IPS-NIHi11 (cell line): ENCODE measurements around the gene SERINC2.
"Not testable (repeated sequence)": the region's sequence is repeated elsewhere in the genome, so short reads cannot be mapped to it uniquely, and the experiment has no call there.

Experiments used
- DNase-seq: peaks from one replicate; pipeline ENCODE4 v3.0.0; 2012; ENCODE audit warnings: mixed read lengths, low spot score

SERINC2 gene

DNA sequence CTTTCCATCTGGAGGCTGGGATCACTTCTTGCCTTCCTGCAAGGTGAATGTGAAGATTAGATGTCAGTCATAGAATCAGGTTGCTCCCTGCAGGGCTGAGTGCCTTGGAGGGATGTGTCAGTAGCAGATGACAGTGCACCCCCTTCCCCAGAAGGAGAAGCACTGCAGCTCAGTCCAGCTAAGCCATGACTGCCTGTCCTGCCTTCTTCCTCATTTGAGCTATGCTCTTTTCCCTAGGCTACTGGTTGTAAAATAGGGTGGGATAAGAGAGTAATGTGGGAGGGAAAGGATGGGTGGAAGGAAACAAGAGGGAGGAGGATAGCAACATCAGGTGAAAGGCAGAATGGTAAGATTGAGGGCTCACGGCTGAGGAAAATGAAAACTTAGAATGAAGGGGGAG lies 29.0 kb upstream of the SERINC2 start:
- DNase-seq = no peak

DNA sequence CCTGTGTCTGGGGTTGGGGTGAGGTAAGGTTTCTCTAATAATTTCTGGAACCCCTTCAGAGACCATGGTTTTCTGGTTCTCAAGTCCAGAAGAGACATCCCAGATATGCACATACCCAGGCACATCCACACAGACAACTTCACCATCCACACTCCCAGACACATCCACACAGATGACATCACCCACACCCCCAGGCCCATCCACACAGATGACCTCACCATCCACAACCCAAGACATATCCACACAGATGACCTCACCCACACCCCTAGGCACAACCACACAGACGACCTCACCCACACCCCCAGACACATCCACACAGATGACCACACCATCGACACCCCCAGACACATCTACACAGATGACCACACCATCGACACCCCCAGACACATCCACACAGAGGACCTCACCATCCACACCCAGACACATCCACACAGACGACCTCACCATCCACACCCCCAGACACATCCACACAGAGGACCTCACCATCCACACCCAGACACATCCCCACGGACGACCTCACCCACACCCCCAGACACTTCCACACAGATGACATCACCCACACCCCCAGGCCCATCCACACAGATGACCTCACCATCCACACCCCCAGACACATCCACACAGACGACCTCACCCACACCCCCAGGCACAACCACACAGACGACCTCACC lies 26.3 kb upstream of the SERINC2 start:
- DNase-seq = not testable (repeated sequence)

DNA sequence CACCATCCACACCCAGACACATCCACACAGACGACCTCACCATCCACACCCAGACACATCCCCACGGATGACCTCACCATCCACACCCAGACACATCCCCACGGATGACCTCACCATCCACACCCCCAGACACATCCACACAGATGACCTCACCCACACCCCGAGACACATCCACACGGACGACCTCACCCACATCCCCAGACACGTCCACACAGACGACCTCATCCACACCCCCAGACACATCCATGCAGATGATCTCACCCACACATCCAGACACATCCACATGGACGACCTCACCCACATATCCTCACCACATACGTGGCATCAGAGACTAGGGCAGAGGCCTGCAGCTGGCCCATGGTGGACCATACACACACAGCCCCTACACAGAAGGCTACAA lies 25.4 kb upstream of the SERINC2 start:
- no peak for DNase-seq

DNA sequence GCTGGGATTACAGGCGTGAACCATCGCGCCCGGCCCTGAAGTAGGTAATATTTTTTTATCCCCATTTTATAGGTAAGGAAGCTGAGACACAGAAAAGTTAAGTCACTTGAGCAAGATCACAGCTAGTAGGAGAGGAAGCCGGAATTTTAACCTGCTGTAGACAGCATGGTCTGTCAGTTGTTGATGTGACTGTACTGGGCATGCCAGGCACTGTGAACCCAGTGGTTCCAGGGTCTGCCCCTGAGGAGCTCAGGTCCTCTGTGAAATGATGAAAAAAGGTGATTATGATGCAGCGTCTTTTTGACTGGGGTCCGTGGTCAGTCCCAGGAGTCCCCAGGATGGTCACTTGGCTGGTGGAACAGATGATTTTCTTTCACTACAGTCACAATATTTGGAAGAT lies 23.4 kb upstream of the SERINC2 start:
- DNase-seq = no peak

DNA sequence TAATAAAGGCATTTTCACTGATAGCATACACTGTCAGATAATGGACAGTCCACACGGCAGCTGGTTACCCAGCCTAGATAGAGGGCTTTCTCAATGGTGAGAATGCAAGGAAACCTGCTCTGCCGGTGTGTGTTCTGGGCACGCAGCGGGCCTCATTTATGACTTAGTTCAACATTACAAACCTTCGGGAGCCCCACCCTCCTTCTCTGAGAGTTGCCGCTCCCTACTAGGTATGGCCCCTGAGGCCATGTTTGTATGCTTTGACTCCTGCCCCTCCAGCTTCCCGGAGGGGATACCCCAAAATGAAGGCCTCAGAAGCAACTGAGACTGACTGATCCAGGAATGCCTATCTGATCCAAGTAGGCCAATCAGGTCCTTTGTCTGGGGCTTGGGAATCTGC lies 22.9 kb upstream of the SERINC2 start:
- no peak for DNase-seq

DNA sequence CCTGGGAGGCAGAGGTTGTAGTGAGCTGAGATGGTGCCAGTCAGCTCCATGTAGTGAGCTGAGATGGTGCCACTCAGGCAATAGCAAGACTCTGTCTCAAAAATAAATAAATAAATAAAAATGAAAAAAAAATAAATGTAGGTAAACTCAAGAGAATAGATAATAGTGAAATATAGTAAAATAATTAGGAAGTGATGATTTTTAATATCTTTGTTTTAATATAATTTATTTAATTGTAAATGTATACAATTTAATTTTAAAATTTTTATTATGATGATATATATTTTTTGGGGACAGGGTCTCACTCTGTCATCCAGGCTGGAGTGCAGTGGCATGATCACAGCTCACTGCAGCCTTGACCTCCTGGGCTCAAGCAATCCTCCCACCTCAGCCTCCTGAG lies 19.6 kb upstream of the SERINC2 start:
- no peak for DNase-seq

DNA sequence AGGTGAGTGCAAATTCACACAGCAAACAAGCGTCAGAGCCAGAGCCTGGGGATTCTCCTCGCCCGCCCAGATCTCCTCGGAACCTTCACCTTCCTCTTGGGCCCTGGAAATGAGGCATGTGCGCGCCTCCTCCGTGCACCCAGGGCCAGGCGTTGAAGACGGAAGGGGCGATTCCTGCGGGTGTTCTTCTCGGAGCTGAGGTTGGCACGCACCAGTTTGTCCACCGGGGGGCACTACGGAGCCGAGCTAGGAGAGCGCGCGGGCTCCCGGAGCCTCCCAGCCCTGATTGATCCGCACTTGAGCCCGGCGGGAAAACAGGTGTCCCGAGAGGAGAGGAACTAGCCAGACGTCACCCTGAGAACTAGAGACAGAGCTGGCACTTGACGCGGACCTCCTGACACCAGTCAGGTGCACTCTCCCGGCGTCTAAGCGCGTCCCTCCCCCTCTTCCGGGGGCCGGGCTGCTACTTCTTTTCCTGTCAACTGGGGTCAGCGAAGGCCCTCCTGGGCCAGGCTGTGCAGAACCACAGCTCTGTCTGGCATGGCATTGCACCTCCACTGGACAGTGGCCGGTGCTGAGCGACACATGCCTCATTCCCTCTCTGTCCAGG lies 18.3 kb upstream of the SERINC2 start:
- peak; percentile 90 for DNase-seq

DNA sequence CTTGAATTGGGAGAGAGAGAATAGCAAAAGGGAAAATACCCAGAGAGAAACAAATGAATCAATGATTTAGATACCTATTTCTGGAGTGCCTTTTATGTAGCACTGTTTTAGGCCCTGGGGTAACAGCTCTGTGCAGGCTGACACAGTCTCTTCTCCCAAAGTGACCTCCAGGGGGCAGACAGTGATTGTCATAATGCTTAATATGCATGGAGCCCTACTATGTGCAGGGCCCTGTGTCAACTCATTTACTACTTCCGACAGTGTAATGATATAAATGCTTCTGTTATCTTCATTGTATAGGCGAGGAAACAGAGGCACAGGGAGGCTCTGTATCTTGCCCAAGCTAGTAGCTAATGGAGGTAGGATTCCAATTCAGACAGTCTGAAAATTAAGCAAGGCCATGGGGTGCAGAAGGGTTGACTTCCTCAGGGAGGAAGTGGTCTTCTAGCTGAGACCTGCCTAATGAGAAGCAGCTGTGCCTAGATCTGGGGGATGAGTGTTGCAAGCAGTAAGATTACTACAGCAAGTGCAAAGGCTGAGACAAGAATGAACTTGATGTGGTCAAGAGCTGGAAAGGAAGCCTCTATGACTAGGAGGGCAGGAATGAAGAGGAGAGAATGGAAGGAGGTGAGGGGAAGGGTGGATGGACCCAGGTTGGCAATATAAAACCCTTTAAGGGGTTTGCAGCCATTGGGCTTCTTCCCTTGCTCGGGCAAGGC lies 16.2 kb upstream of the SERINC2 start:
- no peak for DNase-seq

DNA sequence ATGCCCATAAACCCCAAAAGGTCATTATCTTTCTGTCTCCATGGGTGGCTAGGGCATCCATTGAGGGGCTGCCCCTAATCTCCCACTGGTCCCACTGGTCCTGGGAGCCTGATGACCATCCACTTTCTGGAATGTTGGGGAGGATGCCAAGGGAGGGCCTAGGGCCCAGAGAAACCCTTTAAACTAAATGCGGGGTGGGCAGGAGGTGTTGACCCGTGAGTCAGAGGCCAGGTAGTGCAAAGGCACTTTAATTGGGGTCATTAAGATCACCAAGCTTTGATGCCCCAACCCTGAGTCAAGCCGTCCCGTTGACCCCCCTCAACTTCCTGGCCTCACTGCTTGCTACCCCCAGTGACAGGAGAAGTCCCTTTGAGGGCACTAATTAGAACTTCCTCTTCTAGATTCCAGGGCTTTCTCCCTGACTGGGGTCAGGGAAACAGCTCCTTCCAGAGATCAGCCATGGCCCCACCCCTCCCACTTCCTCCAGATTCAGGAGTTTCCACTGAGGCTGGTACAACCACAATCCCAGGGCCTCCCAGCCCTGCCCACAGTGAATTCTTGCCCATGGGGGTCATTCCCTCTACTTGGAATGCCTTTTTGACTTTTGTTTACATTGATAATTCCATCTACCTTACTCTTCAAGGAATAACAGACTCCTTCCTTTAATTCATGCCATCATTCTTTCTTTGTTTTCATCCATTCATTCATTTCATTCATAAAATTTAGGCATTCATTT lies 15.5 kb upstream of the SERINC2 start:
- no peak for DNase-seq

DNA sequence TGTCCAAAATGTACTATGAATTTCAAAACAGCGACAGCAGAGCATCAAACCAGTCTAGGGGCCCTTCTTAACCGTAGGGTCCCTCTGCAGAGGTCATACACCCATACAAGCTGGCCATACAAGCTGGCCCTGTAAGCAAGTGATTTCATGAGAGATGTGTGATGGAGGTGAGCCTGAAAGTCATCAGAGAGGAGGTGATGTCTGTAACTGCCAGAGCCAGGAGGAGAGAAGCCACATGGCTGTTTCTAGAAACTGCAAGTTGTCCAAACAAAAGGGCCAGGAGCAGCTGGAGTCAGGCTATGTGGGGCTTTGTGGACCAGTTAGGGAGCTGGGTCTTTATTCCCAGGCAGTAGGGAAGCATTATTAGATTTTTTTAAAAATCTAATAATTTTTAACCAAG lies 14.8 kb upstream of the SERINC2 start:
- no peak for DNase-seq

DNA sequence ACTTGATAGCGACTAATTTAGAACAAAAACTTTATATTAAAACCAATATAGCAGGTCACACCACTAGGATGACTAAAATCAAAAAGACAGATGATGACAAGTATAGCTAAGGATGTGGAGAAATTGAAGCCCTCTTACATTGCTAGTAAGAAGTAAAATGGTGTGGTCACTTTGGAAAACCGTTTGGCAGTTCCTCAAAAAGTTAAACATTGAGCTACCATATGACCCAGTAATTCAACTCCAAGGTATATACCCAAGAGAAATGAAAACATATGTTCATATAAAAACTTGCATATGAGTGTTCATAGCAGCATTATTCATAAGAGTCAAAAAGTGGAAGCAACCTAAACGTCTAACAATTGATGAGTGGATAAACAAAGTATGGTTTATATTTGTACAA lies 13.0 kb upstream of the SERINC2 start:
- DNase-seq = no peak

DNA sequence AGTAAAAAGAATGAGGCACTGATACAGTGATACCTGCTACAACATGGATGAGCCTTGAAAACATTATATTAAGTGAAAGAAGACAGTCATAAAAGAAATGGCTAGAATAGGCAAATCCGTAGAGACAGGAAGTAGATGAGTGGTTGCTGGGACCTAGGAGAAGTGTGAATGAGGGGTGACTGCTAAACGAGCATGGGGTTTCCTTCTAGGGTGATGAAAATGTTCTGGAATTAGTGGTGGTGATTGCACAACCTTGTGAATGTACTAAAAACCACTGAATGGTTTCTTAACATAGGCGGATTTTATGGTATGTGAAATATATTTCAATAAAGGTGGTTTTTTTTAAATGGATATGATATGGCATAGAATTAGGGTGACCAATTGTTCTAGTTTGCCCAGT lies 12.6 kb upstream of the SERINC2 start:
- no peak for DNase-seq

DNA sequence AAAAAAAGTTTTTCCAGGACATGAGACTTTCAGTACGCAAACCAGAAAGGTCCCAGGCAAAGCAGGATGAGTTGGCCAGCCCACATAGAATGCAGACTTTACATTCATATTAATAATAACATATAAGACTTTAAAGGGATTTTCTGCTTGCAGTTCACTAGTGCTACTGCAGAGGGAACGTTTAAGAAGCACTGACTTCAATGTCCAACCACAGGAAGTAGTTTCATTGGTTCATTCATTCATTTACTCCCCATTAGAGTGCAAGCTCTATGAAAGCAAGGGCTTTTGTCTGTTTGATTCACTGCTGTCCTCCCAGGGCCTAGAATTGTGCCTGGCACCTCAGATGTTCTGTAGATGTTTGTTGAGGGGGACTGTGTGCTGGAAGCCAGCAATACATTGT lies 11.8 kb upstream of the SERINC2 start:
- no peak for DNase-seq

DNA sequence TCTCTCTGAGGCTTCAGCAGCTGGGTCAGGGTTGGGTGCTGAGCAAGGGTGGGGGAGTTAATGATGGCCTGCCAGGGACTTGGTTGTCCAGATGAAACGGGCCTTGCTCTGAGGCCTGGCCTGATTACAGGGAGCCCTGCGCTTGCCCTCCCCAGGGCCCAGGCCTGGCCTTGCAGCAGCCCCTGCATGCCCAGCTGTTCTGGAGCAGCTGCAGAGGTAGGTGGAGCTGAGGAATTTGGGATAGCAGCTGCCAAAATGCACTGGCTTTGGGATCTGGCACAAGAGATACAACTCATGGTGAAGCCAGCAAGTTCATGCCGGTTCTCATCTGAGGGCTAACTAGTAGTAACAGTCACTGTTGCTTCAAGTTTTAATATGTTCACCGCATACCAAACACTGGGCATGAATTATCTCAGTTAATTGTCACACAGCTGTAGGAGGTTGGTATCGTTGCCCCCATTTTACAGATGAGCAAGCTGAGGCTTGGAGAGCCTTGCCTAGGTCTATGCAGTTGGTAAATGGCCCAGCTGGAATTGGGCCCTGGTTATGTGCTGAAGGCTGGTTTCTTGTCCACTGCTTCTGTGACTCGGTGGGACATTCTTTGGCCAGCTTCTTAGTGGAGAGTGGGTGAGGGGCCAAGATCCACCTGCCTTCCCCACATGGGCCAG lies 7.3 kb upstream of the SERINC2 start:
- DNase-seq = no peak

DNA sequence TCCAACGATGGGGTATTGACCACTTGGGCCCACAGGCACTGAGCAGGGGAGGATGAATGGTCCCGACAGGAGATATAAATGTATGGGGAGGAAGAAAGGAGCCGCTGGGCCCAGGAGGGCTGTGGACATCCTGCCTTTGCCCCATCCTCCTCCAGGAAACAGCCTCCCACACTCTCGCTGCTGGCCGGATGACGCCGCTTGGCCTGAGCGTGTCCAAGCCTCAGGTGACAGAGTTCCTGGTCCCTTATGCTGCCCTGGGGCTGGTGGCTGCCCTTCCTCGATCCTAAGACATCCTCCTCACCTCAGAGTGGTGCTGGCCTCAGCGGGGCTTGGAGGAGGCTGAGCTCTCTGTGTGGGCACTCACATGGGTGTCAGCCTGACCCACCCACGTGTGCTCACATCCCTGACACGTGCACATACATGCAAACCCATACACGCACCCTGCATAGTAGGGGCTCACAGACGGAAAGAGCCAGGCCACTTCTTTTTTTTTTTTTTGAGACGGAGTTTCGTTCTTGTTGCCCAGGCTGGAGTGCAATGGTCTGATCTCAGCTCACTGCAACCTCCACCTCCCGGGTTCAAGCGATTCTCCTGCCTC lies 5.9 kb upstream of the SERINC2 start:
- no peak for DNase-seq

DNA sequence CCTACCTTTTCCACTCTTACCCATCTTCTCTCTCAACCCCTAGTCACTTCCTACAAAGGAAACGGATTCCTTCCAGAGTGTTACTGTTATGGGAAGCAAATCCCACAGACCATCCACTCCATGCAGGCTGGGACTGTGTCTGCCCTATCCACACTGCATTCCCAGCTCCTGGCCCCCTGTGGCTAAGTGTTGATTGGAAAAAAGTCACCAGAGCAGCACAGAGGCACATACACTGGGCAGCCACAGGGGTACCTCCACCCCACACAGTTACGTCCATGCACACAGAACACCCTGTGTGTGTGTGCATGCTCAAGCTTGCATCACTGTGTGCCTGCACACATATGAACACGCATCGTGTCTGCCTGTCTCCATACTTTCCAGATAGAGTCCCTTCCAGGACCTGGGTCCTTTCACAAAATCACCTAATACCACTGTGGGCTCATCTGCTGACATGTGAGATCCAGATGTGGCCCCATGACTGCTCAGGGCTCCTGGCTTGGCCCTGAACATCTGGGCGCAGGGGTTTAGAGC lies 4.2 kb upstream of the SERINC2 start:
- DNase-seq = no peak

DNA sequence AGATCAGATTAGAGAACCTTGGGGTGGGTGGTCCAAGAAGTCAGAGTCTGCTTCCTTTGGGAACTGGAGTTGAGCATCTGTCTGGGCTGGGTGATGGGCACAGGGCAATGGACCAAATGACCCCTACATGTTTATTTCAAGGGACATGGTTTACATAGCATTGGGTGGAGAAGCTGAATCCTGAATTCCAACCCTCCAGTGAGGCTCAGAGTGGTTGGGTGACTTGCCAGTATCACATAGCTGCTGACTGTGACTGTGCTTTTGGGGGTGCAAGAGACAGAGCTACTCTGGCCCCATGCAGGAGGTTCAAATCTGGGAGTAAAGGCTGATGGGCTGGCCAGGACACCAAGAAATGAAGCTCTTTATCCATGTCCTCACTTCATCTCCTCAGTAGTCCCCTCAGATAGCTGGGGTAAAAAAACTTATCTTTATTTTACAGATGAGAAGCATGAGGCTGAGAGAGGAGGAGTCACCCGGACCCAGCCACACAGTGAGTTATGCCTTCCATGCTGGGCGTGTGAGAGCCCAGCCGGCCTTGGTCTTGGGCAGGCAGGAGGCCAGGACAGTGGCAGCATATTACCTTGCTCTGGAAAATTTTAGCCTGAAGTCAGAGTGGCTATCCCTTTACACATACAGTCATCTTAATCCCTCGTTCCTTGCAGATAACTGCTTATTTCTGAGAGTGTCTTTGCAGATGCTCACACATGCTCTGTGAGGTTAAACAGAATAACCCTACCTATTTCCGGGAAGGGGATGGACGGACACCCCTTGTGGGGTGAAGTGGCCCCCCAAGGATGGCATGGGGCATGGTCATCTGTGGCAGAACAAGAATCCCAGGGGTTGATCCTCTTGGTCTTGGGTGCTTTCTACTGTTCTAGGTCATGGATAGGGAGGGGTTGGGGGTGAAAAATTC lies 2.8 kb upstream of the SERINC2 start:
- DNase-seq = no peak

DNA sequence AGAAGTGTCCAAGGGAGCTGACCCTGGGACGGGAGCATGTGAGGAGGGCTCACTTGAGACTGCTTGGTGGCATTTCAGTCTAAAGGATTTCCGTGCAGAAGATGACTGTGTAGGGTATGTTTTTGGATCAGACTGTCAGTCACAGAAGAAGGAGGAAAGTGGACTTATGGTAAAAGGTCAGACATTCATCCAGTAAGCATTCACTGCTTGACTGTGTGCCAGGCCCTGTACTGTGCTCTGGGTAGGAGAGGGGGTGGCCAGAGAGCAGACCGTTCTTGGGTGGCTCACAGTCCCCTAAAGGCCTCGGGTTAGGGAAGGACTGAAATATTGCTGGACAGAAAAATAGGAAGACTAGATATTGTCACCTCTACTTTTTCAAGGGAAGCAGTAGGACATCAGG lies 2.1 kb upstream of the SERINC2 start:
- DNase-seq = no peak

DNA sequence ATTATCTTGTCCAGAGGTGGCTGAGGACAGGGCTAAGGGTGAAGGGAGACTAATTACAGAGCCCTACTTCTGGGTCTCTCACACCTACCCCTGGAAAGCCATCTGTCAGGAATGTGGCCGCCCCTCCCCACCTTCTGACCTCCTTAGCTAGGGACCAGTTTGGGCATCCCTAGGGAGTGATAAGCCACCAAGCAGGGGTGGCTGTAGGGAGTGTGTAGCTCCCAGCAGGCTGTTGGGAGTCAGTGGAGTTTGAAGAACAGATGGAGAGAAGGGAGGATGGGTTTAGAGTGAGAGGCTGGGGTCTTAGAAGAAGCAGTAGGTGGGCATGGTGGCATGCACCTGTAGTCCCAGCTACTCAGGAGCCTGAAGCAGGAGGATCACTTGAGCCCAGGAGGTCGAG lies 808 bp upstream of the SERINC2 start:
- DNase-seq = no peak

DNA sequence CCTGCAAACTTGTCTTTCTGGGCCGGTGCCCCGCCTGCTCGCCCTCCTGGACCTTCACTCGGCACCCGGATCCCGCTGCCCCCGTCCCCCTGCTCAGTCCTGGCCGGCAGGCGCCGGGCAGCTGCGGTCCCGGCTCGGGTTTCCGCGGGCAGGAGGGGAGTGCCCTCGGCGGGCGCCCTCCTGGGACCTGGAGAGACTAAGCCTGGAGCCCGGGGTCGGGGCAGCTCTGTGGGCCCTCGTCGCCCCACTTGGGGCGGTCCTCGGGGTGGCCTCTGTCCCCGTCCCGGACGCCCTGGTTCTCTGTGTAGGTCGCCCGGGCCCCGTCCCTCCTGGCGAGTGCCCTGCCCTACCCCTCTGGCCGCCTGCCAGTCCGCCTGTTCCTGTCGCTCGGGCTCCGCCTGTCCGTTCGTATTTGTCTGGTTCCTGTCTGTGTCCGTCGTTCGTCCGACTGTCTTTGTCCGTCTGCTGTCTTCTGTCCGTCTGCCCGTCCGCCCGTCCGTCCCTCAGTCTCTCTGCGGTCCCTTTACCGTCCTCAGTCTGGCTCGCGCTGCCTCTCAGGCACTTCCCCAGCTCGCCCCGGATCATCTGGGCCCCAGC lies 490 bp downstream of the SERINC2 start:
- DNase-seq = peak; percentile 72
